Measurements from ENCODE around the gene ITPKC.
A peak's percentile ranks its signal among the peaks of the same experiment; 100 is the strongest.

Gene ITPKC

GRCh38 chr19:40735013-40735771, 18.3 kb downstream of the ITPKC start:
- peaks cover 64% of the 10 kb centered on the region for H3K36me3 ChIP-seq (ENCODE audit: insufficient read depth, low read length)

GRCh38 chr19:40736661-40737060, 19.7 kb downstream of the ITPKC start:
- H3K9me3 ChIP-seq (ENCODE audit: low read length), result no peaks in the 10 kb centered on the region
- no peaks in the 10 kb centered on the region for H3K4me1 ChIP-seq (ENCODE audit: insufficient read depth, low read length)
- no peaks in the 10 kb centered on the region for H3K27me3 ChIP-seq (ENCODE audit: control insufficient read depth in 1 of 2, insufficient read depth in 2 of 2, low read length in 2 of 2)
- H3K9ac ChIP-seq (ENCODE audit: low read length), result no peak overlapping the region
- no peak overlapping the region for H3K27ac ChIP-seq (ENCODE audit: low read depth, low read length)
- H3K36me3 ChIP-seq (ENCODE audit: insufficient read depth, low read length), result peaks cover 53% of the 10 kb centered on the region
- no peak overlapping the region for H3K4me3 ChIP-seq (ENCODE audit: low read depth in 1 of 2, low read length in 2 of 2)

More at GRCh38 chr19:40735013-40735771, 18.3 kb downstream of the ITPKC start:
- H3K4me3 ChIP-seq (ENCODE audit: low read depth in 1 of 2, low read length in 2 of 2), result no peak overlapping the region
- H3K9ac ChIP-seq (ENCODE audit: low read length), result no peak overlapping the region
- no peaks in the 10 kb centered on the region for H3K4me1 ChIP-seq (ENCODE audit: insufficient read depth, low read length)
- H3K27ac ChIP-seq (ENCODE audit: low read depth, low read length), result no peak overlapping the region
- no peaks in the 10 kb centered on the region for H3K9me3 ChIP-seq (ENCODE audit: low read length)
- no peaks in the 10 kb centered on the region for H3K27me3 ChIP-seq (ENCODE audit: control insufficient read depth in 1 of 2, insufficient read depth in 2 of 2, low read length in 2 of 2)

- Histone ChIP-seq H3K27ac (ENCODE audit: low read depth, low read length) (no peak overlapping the region), H3K9ac (ENCODE audit: low read length) (no peak overlapping the region), H3K4me1 (ENCODE audit: insufficient read depth, low read length) (no peaks in the 10 kb centered on the region), H3K4me3 (ENCODE audit: low read depth in 1 of 2, low read length in 2 of 2) (no peak overlapping the region), H3K27me3 (ENCODE audit: control insufficient read depth in 1 of 2, insufficient read depth in 2 of 2, low read length in 2 of 2) (no peaks in the 10 kb centered on the region), H3K9me3 (ENCODE audit: low read length) (no peaks in the 10 kb centered on the region), H3K36me3 (ENCODE audit: insufficient read depth, low read length) (peaks cover 53% of the 10 kb centered on the region)
These were observed 20.3 kb downstream of the ITPKC start for GRCh38 chr19:40737102-40737644.

GRCh38 chr19:40739030-40739839, 22.3 kb downstream of the ITPKC start:
- no peaks in the 10 kb centered on the region for H3K9me3 ChIP-seq (ENCODE audit: low read length)
- no peak overlapping the region for H3K4me3 ChIP-seq (ENCODE audit: low read depth in 1 of 2, low read length in 2 of 2)
- no peak overlapping the region for H3K27ac ChIP-seq (ENCODE audit: low read depth, low read length)
- peaks cover 37% of the 10 kb centered on the region for H3K36me3 ChIP-seq (ENCODE audit: insufficient read depth, low read length)
- H3K9ac ChIP-seq (ENCODE audit: low read length), result no peak overlapping the region
- H3K4me1 ChIP-seq (ENCODE audit: insufficient read depth, low read length), result no peaks in the 10 kb centered on the region
- H3K27me3 ChIP-seq (ENCODE audit: control insufficient read depth in 1 of 2, insufficient read depth in 2 of 2, low read length in 2 of 2), result no peaks in the 10 kb centered on the region

GRCh38 chr19:40739871-40740703, 23.2 kb downstream of the ITPKC start:
- H3K4me3 ChIP-seq (ENCODE audit: low read depth in 1 of 2, low read length in 2 of 2), result no peak overlapping the region
- H3K27ac ChIP-seq (ENCODE audit: low read depth, low read length), result peak overlapping the region; percentile 12
- no peaks in the 10 kb centered on the region for H3K9me3 ChIP-seq (ENCODE audit: low read length)
- H3K27me3 ChIP-seq (ENCODE audit: control insufficient read depth in 1 of 2, insufficient read depth in 2 of 2, low read length in 2 of 2), result no peaks in the 10 kb centered on the region
- no peaks in the 10 kb centered on the region for H3K4me1 ChIP-seq (ENCODE audit: insufficient read depth, low read length)
- H3K36me3 ChIP-seq (ENCODE audit: insufficient read depth, low read length), result peaks cover 28% of the 10 kb centered on the region
- no peak overlapping the region for H3K9ac ChIP-seq (ENCODE audit: low read length)

GRCh38 chr19:40740747-40741146, 23.8 kb downstream of the ITPKC start:
- H3K4me3 ChIP-seq (ENCODE audit: low read depth in 1 of 2, low read length in 2 of 2), result no peak overlapping the region
- H3K9me3 ChIP-seq (ENCODE audit: low read length), result no peaks in the 10 kb centered on the region
- H3K36me3 ChIP-seq (ENCODE audit: insufficient read depth, low read length), result peaks cover 22% of the 10 kb centered on the region
- no peaks in the 10 kb centered on the region for H3K4me1 ChIP-seq (ENCODE audit: insufficient read depth, low read length)
- peak overlapping the region; percentile 12 for H3K27ac ChIP-seq (ENCODE audit: low read depth, low read length)
- H3K9ac ChIP-seq (ENCODE audit: low read length), result no peak overlapping the region
- no peaks in the 10 kb centered on the region for H3K27me3 ChIP-seq (ENCODE audit: control insufficient read depth in 1 of 2, insufficient read depth in 2 of 2, low read length in 2 of 2)

- Histone ChIP-seq H3K36me3 (ENCODE audit: insufficient read depth, low read length) (peaks cover 18% of the 10 kb centered on the region), H3K27ac (ENCODE audit: low read depth, low read length) (no peak overlapping the region), H3K27me3 (ENCODE audit: control insufficient read depth in 1 of 2, insufficient read depth in 2 of 2, low read length in 2 of 2) (no peaks in the 10 kb centered on the region)
These were observed 24.8 kb downstream of the ITPKC start for GRCh38 chr19:40741527-40742390.

GRCh38 chr19:40742477-40742876, 25.6 kb downstream of the ITPKC start:
- H3K4me1 ChIP-seq (ENCODE audit: insufficient read depth, low read length), result no peaks in the 10 kb centered on the region
- H3K4me3 ChIP-seq (ENCODE audit: low read depth in 1 of 2, low read length in 2 of 2), result no peak overlapping the region
- H3K9me3 ChIP-seq (ENCODE audit: low read length), result no peaks in the 10 kb centered on the region
- H3K27ac ChIP-seq (ENCODE audit: low read depth, low read length), result no peak overlapping the region
- H3K27me3 ChIP-seq (ENCODE audit: control insufficient read depth in 1 of 2, insufficient read depth in 2 of 2, low read length in 2 of 2), result no peaks in the 10 kb centered on the region
- H3K36me3 ChIP-seq (ENCODE audit: insufficient read depth, low read length), result peaks cover 11% of the 10 kb centered on the region
- H3K9ac ChIP-seq (ENCODE audit: low read length), result no peak overlapping the region

More at GRCh38 chr19:40741527-40742390, 24.8 kb downstream of the ITPKC start:
- no peaks in the 10 kb centered on the region for H3K9me3 ChIP-seq (ENCODE audit: low read length)
- H3K4me3 ChIP-seq (ENCODE audit: low read depth in 1 of 2, low read length in 2 of 2), result no peak overlapping the region
- no peak overlapping the region for H3K9ac ChIP-seq (ENCODE audit: low read length)
- no peaks in the 10 kb centered on the region for H3K4me1 ChIP-seq (ENCODE audit: insufficient read depth, low read length)

GRCh38 chr19:40742886-40743285, 26.0 kb downstream of the ITPKC start:
- Histone ChIP-seq H3K4me3 (ENCODE audit: low read depth in 1 of 2, low read length in 2 of 2) (no peak overlapping the region), H3K9me3 (ENCODE audit: low read length) (no peaks in the 10 kb centered on the region), H3K9ac (ENCODE audit: low read length) (no peak overlapping the region), H3K4me1 (ENCODE audit: insufficient read depth, low read length) (no peaks in the 10 kb centered on the region), H3K27me3 (ENCODE audit: control insufficient read depth in 1 of 2, insufficient read depth in 2 of 2, low read length in 2 of 2) (no peaks in the 10 kb centered on the region), H3K27ac (ENCODE audit: low read depth, low read length) (no peak overlapping the region), H3K36me3 (ENCODE audit: insufficient read depth, low read length) (peaks cover 9% of the 10 kb centered on the region)

- no peaks in the 10 kb centered on the region for H3K9me3 ChIP-seq (ENCODE audit: low read length)
- no peak overlapping the region for H3K27ac ChIP-seq (ENCODE audit: low read depth, low read length)
- H3K4me3 ChIP-seq (ENCODE audit: low read depth in 1 of 2, low read length in 2 of 2), result no peak overlapping the region
- H3K9ac ChIP-seq (ENCODE audit: low read length), result no peak overlapping the region
- no peaks in the 10 kb centered on the region for H3K27me3 ChIP-seq (ENCODE audit: control insufficient read depth in 1 of 2, insufficient read depth in 2 of 2, low read length in 2 of 2)
- H3K36me3 ChIP-seq (ENCODE audit: insufficient read depth, low read length), result peaks cover 8% of the 10 kb centered on the region
- no peaks in the 10 kb centered on the region for H3K4me1 ChIP-seq (ENCODE audit: insufficient read depth, low read length)
These were observed 27.0 kb downstream of the ITPKC start for GRCh38 chr19:40743926-40744325.
